WTC11 (cell line): ENCODE data around the gene TNNI3K.

Experiments used
- NR2C2 ChIP-seq: sonication (generic); formaldehyde crosslinking; IDR thresholded peaks from 2 replicates; pipeline ENCODE4 v1.8.0; 2022; ENCODE audit warnings: mild to moderate bottlenecking, missing genetic modification reagents
- OVOL2 ChIP-seq: fragments of 250-450 bp; sonication (Bioruptor Pico); IDR thresholded peaks from 2 replicates; pipeline ENCODE4 v1.9.0; 2021; ENCODE audit warnings: mild to moderate bottlenecking, borderline replicate concordance
- RELA ChIP-seq: sonication (generic); formaldehyde crosslinking; IDR thresholded peaks from 2 replicates; pipeline ENCODE4 v1.8.1; 2022; ENCODE audit warnings: missing genetic modification reagents, mild to moderate bottlenecking, borderline replicate concordance
- ZNF423 ChIP-seq: fragments of 250-450 bp; sonication (Bioruptor Pico); IDR thresholded peaks from 2 replicates; pipeline ENCODE4 v2.1.2; 2022; ENCODE audit warnings: mild to moderate bottlenecking, moderate library complexity
- TF ChIP-seq, protein P1 (sequence below): fragments of 200-600 bp; IDR thresholded peaks from 2 replicates; pipeline ENCODE4 v1.8.0; 2022; ENCODE audit warnings: antibody characterized with exemption
- TF ChIP-seq, protein P2 (sequence below): sonication (generic); formaldehyde crosslinking; IDR thresholded peaks from 2 replicates; pipeline ENCODE4 v1.8.0; 2022; ENCODE audit warnings: mild to moderate bottlenecking, missing genetic modification reagents
- TF ChIP-seq, protein P3 (sequence below): sonication (generic); formaldehyde crosslinking; IDR thresholded peaks from 2 replicates; pipeline ENCODE4 v1.8.1; 2023; ENCODE audit warnings: mild to moderate bottlenecking, moderate library complexity, missing genetic modification reagents
- TF ChIP-seq, protein P4 (sequence below): sonication (generic); formaldehyde crosslinking; IDR thresholded peaks from 2 replicates; pipeline ENCODE4 v1.8.1; 2023; ENCODE audit warnings: mild to moderate bottlenecking, missing genetic modification reagents
- TF ChIP-seq, protein P5 (sequence below): sonication (generic); formaldehyde crosslinking; IDR thresholded peaks from 2 replicates; pipeline ENCODE4 v1.8.1; 2023; ENCODE audit warnings: mild to moderate bottlenecking, missing genetic modification reagents, moderate library complexity
- TF ChIP-seq, protein P6 (sequence below): sonication (generic); formaldehyde crosslinking; IDR thresholded peaks from 2 replicates; pipeline ENCODE4 v1.8.1; 2022; ENCODE audit warnings: missing genetic modification reagents, borderline replicate concordance

DNA sequence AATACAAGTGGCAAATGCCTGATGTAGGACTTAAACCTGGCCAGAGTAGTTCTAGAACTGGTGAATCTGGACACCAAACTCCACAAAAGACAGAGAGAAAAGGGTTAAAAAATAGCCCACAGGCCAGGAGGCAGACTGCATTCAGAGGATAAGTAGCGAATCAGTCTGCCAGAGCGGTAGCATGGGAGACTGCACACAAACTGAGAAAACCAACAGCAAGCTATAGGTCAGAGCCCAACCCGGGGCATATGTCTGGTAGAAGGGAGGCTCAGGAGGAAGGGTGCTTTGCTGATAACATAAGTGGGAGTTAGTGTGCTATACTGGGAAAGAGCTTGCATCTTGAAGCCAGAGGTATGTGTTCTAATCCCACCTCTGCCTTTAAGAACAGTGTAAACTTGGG, 273.3 kb downstream of the TNNI3K start:
- TF ChIP-seq ZNF423 (CRISPR knock-in tag) = no peak
- no peak for TF ChIP-seq OVOL2 (CRISPR knock-in tag)
- TF ChIP-seq, protein P1, sequence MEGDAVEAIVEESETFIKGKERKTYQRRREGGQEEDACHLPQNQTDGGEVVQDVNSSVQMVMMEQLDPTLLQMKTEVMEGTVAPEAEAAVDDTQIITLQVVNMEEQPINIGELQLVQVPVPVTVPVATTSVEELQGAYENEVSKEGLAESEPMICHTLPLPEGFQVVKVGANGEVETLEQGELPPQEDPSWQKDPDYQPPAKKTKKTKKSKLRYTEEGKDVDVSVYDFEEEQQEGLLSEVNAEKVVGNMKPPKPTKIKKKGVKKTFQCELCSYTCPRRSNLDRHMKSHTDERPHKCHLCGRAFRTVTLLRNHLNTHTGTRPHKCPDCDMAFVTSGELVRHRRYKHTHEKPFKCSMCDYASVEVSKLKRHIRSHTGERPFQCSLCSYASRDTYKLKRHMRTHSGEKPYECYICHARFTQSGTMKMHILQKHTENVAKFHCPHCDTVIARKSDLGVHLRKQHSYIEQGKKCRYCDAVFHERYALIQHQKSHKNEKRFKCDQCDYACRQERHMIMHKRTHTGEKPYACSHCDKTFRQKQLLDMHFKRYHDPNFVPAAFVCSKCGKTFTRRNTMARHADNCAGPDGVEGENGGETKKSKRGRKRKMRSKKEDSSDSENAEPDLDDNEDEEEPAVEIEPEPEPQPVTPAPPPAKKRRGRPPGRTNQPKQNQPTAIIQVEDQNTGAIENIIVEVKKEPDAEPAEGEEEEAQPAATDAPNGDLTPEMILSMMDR = no peak
- TF ChIP-seq, protein P2, sequence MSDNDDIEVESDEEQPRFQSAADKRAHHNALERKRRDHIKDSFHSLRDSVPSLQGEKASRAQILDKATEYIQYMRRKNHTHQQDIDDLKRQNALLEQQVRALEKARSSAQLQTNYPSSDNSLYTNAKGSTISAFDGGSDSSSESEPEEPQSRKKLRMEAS = no peak
- TF ChIP-seq, protein P3, sequence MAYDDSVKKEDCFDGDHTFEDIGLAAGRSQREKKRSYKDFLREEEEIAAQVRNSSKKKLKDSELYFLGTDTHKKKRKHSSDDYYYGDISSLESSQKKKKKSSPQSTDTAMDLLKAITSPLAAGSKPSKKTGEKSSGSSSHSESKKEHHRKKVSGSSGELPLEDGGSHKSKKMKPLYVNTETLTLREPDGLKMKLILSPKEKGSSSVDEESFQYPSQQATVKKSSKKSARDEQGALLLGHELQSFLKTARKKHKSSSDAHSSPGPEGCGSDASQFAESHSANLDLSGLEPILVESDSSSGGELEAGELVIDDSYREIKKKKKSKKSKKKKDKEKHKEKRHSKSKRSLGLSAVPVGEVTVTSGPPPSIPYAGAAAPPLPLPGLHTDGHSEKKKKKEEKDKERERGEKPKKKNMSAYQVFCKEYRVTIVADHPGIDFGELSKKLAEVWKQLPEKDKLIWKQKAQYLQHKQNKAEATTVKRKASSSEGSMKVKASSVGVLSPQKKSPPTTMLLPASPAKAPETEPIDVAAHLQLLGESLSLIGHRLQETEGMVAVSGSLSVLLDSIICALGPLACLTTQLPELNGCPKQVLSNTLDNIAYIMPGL = no peak
- TF ChIP-seq, protein P4, sequence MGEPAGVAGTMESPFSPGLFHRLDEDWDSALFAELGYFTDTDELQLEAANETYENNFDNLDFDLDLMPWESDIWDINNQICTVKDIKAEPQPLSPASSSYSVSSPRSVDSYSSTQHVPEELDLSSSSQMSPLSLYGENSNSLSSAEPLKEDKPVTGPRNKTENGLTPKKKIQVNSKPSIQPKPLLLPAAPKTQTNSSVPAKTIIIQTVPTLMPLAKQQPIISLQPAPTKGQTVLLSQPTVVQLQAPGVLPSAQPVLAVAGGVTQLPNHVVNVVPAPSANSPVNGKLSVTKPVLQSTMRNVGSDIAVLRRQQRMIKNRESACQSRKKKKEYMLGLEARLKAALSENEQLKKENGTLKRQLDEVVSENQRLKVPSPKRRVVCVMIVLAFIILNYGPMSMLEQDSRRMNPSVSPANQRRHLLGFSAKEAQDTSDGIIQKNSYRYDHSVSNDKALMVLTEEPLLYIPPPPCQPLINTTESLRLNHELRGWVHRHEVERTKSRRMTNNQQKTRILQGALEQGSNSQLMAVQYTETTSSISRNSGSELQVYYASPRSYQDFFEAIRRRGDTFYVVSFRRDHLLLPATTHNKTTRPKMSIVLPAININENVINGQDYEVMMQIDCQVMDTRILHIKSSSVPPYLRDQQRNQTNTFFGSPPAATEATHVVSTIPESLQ = no peak
- no peak for TF ChIP-seq RELA (CRISPR knock-in tag)
- TF ChIP-seq, protein P5, sequence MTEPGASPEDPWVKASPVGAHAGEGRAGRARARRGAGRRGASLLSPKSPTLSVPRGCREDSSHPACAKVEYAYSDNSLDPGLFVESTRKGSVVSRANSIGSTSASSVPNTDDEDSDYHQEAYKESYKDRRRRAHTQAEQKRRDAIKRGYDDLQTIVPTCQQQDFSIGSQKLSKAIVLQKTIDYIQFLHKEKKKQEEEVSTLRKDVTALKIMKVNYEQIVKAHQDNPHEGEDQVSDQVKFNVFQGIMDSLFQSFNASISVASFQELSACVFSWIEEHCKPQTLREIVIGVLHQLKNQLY (CRISPR knock-in tag) = no peak
- TF ChIP-seq, protein P6, sequence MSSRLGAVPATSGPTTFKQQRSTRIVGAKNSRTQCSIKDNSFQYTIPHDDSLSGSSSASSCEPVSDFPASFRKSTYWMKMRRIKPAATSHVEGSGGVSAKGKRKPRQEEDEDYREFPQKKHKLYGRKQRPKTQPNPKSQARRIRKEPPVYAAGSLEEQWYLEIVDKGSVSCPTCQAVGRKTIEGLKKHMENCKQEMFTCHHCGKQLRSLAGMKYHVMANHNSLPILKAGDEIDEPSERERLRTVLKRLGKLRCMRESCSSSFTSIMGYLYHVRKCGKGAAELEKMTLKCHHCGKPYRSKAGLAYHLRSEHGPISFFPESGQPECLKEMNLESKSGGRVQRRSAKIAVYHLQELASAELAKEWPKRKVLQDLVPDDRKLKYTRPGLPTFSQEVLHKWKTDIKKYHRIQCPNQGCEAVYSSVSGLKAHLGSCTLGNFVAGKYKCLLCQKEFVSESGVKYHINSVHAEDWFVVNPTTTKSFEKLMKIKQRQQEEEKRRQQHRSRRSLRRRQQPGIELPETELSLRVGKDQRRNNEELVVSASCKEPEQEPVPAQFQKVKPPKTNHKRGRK (CRISPR knock-in tag) = no peak
- no peak for TF ChIP-seq NR2C2
